Tibial nerve (tissue), 4 donors: ENCODE results near the gene NRL. TPM values are rescaled to one million over a fixed set of nuclear protein-coding genes. Genes with fewer than 3 reads are reported as not detected.

ENCODE experiments used
- small RNA-seq: library from RNA; depleted of rRNA; stranded (forward); fragments of <200 nt; gene quantifications from one replicate; pipeline ENCODE3, GENCODE V24; 2016
- total RNA-seq, 4 donors: library from RNA; depleted of rRNA; stranded (reverse); fragments of >200 nt; gene quantifications; one replicate each; pipeline ENCODE4 v1.1.0, GENCODE V29; 2016

NRL gene
- total RNA-seq, 4 donors from 2014 or later = 4.8 to 7.0 (median 5.9) TPM

Small RNAs within 50 kb of the gene (small RNA-seq; reads per million reads assigned to genes)
- not detected for gene RNA5SP383

Other genes with a start within 250 kb of the NRL start
- gene DHRS4, start 161.2 kb downstream of the NRL start, total RNA-seq = 10 to 100 TPM; 28.8 to 61.5 (median 49.8) TPM
- 10 to 100 TPM; 15.3 to 19.6 (median 17.7) TPM for gene DHRS4L2, start 126.0 kb downstream of the NRL start, total RNA-seq
- gene CARMIL3, start 62.9 kb downstream of the NRL start, total RNA-seq = under 1 TPM in 3 of 4 donors, not detected in 1; 0.42 to 0.60 (median 0.44) TPM
- not detected for gene CPNE6, start 43.4 kb downstream of the NRL start, total RNA-seq
- gene PCK2, start 20.6 kb downstream of the NRL start, total RNA-seq = 10 to 100 TPM; 28.9 to 49.2 (median 34.3) TPM
- gene DCAF11, start 172 bp downstream of the NRL start, total RNA-seq = 100 to 1,000 TPM in 2 of 4 donors, 10 to 100 TPM in 2; 68.9 to 126 (median 98.9) TPM
- 1 to 10 TPM in 1 of 4 donors, under 1 TPM in 1, not detected in 2; 0.78 to 1.3 TPM for gene FITM1, start 15.7 kb upstream of the NRL start, total RNA-seq
- 100 to 1,000 TPM in 3 of 4 donors, 10 to 100 TPM in 1; 96.9 to 130 (median 110) TPM for gene PSME1, start 21.2 kb upstream of the NRL start, total RNA-seq
- gene EMC9, start 26.6 kb upstream of the NRL start, total RNA-seq = 10 to 100 TPM in 2 of 4 donors, 1 to 10 TPM in 2; 9.2 to 22.7 (median 14.4) TPM
- gene PSME2, start 31.7 kb upstream of the NRL start, total RNA-seq = 10 to 100 TPM; 33.7 to 64.0 (median 51.9) TPM
- gene RNF31, start 32.5 kb upstream of the NRL start, total RNA-seq = 100 to 1,000 TPM in 1 of 4 donors, 10 to 100 TPM in 3; 33.5 to 112 (median 72.9) TPM
- gene IRF9, start 46.3 kb upstream of the NRL start, total RNA-seq = 100 to 1,000 TPM in 1 of 4 donors, 10 to 100 TPM in 3; 55.7 to 106 (median 65.8) TPM
- 10 to 100 TPM in 3 of 4 donors, 1 to 10 TPM in 1; 6.5 to 25.5 (median 16.3) TPM for gene REC8, start 57.1 kb upstream of the NRL start, total RNA-seq
- 10 to 100 TPM; 19.4 to 88.5 (median 26.9) TPM for gene IPO4, start 73.9 kb upstream of the NRL start, total RNA-seq
- gene TM9SF1, start 80.5 kb upstream of the NRL start, total RNA-seq = 10 to 100 TPM; 46.8 to 61.3 (median 54.6) TPM
- not detected for gene TSSK4, start 90.7 kb upstream of the NRL start, total RNA-seq
- 100 to 1,000 TPM in 1 of 4 donors, 10 to 100 TPM in 3; 43.9 to 118 (median 82.1) TPM for gene CHMP4A, start 98.5 kb upstream of the NRL start, total RNA-seq
- gene MDP1, start 101.1 kb upstream of the NRL start, total RNA-seq = 10 to 100 TPM; 16.5 to 48.3 (median 28.9) TPM
- gene NEDD8, start 117.4 kb upstream of the NRL start, total RNA-seq = 100 to 1,000 TPM in 2 of 4 donors, 10 to 100 TPM in 2; 68.6 to 109 (median 98.3) TPM
- 10 to 100 TPM; 46.5 to 63.4 (median 57.2) TPM for gene GMPR2, start 118.0 kb upstream of the NRL start, total RNA-seq
- gene TINF2, start 127.7 kb upstream of the NRL start, total RNA-seq = 10 to 100 TPM; 53.9 to 66.4 (median 60.8) TPM
- 10 to 100 TPM; 13.5 to 53.5 (median 19.4) TPM for gene TGM1, start 148.2 kb upstream of the NRL start, total RNA-seq
- gene RABGGTA, start 156.6 kb upstream of the NRL start, total RNA-seq = 10 to 100 TPM; 36.5 to 68.4 (median 42.9) TPM
- gene DHRS1, start 184.8 kb upstream of the NRL start, total RNA-seq = 10 to 100 TPM; 15.7 to 43.5 (median 22.6) TPM
- gene NOP9, start 184.9 kb upstream of the NRL start, total RNA-seq = 10 to 100 TPM; 17.0 to 24.9 (median 20.4) TPM
- 10 to 100 TPM in 3 of 4 donors, 1 to 10 TPM in 1; 9.4 to 34.5 (median 14.2) TPM for gene CIDEB, start 193.0 kb upstream of the NRL start, total RNA-seq
- 10 to 100 TPM; 15.5 to 31.5 (median 20.2) TPM for gene LTB4R2, start 195.2 kb upstream of the NRL start, total RNA-seq
- 10 to 100 TPM in 3 of 4 donors, 1 to 10 TPM in 1; 8.4 to 14.4 (median 11.8) TPM for gene LTB4R, start 196.6 kb upstream of the NRL start, total RNA-seq
- 10 to 100 TPM; 32.0 to 68.1 (median 53.2) TPM for gene ADCY4, start 220.1 kb upstream of the NRL start, total RNA-seq
- 1 to 10 TPM; 4.0 to 9.6 (median 9.0) TPM for gene RIPK3, start 225.0 kb upstream of the NRL start, total RNA-seq